GM19239 (cell line): ENCODE data around the gene VAPB.

Experiments used
- DNase-seq: peaks from one replicate; pipeline ENCODE4 v3.0.0; 2011; ENCODE audit warnings: low spot score; ENCODE audit not compliant: insufficient read length
- FAIRE-seq: peaks from 2 replicates; lab custom pipeline; 2011; peaks lifted over from hg19 to GRCh38; lab: Jason Lieb, UNC

The VAPB gene

GRCh38 chr20:58473453-58474425, 84.7 kb downstream of the VAPB start:
- DNase-seq: no peak
- no peak for FAIRE-seq

GRCh38 chr20:58475466-58475865, 86.4 kb downstream of the VAPB start:
- FAIRE-seq (no peak), DNase-seq (no peak)

GRCh38 chr20:58478141-58478805, 89.2 kb downstream of the VAPB start:
- no peak for DNase-seq
- FAIRE-seq: no peak

DNA sequence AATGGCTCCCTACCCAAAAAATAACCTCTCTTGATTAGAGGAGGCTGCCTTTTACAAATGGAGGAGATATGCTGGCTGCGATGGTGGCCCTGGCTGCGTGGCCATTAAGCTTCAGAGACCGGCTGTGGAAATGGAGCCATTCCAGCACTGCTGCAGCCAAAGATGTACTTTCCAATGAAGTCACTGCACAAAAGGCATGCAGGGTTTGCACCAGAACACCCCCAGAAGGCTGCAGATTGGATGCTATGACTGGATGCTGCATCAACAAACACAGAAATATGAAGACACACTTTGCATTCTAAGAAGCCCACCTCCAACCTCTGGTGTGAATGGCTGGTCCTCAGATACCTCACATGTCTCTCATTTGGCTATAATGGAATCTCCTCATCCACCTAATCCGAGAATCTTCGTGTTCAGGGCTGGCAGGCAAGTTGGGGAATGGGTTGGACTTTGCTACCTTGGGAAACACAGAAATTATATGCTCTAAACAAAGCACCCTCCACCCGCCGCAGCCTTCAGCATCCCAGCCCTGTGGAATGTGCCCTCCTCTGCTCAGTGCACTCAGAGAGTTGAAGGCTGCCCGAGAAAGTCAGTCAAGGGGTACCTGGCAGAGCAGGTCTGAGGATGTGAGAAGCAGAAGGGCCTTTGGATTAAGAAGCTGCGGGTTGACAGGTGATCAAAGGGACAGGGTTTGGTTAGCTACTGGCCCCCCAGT, 90.9 kb downstream of the VAPB start:
- no peak for FAIRE-seq
- DNase-seq: no peak

GRCh38 chr20:58480551-58481336, 91.7 kb downstream of the VAPB start:
- FAIRE-seq (no peak), DNase-seq (no peak)

- no peak for FAIRE-seq
- DNase-seq: no peak
Observed at GRCh38 chr20:58481481-58482021, 92.5 kb downstream of the VAPB start.

DNA sequence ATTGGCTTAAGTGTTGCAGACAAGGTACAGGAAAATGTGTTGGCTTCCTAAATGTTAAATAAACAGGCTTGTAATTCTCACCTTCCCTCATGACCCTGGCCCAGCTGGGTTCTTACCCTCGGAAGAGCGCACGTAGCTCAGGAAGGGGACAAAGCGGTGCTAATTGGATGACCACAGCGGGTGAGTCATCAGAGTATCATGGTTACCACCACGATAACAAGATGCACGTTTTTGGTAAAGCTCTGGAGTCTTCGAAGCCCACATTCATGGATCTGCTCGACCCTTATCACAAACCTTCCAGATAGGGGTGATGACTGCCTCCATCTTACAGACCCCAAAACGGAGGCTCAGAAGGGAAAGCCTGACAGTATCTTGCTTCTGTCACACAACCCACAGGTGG, 93.4 kb downstream of the VAPB start:
- FAIRE-seq (no peak), DNase-seq (no peak)

DNA sequence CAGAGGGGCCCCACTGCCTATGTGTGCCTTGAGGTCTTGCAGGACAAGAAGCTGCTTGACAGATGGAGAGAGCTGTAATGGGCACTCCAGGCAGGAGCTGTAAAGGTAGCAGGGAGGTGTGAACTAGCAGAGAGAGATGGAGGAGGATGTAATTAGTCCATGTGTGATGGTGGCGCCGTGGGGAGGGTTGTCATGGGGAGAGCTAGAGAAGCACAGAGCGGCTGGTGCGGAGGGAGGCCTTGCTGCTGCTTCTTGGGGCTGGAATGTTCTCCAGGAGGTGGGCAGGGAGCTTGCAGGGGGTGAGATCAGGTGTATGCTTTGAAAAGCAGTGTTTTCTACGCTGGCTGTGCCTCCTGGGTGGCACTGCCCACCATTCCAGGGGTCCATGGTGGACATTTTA, 94.0 kb downstream of the VAPB start:
- DNase-seq (no peak), FAIRE-seq (no peak)

DNA sequence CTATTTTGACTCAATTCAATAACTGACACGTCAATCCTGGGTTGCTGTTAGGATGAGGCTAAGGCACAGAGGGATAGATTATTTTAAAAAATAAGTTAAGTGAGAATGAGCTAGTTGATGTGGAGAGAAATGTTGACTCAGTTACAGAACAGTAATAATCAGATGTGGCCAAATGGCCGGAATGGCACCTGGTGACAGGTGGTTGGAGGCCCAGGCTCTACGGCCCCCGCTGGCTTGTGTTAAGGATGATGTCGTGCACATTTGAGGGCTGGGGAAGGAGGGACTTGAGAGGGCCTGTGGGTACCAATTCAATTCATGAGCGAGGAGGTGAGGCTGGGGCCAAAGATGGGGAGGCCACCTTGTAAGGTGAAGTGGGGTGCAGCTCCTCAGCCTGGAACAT, 94.4 kb downstream of the VAPB start:
- FAIRE-seq (no peak), DNase-seq (no peak)

DNA sequence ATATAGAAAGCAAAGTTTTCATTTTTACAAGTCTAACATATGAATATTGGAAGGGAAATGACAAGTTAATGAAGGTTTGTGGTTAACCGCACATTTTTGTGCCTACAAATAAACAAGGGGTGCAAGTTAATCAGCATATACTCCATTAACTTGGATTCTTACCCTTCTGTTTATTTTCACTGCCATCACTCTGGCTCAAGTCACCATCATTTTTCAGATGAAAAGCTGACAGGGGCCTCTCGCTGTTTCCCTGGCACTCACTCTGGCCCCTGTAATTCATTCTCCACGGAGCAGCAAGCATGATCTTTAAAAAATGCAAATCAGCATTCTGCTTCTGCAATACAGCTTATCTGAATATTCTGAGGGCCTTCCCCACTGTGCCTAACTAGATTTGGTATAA, 96.4 kb downstream of the VAPB start:
- DNase-seq (no peak), FAIRE-seq (no peak)

DNA sequence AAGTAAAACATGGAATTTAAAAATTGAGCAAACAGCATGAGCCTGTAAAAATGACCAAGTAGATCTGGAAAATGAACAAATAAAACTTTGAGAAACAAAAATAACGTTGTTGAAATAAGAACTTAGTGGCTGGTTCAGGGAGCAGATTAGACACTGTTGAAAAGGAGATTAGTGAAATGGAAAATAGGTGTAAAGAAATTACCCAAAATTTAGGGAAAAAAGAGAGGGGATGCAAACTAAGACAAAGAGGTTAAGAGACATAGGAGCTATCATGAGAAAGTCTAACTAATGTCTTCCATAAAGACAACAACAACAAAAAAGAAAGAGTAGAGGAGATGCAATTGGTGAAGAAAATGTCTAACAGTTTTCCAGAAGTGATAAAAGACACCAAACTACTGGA, 97.2 kb downstream of the VAPB start:
- FAIRE-seq: no peak

GRCh38 chr20:58492074-58492718, 103.2 kb downstream of the VAPB start:
- DNase-seq (no peak), FAIRE-seq (no peak)

More for the DNA sequence above, 97.2 kb downstream of the VAPB start:
- DNase-seq: no peak

DNA sequence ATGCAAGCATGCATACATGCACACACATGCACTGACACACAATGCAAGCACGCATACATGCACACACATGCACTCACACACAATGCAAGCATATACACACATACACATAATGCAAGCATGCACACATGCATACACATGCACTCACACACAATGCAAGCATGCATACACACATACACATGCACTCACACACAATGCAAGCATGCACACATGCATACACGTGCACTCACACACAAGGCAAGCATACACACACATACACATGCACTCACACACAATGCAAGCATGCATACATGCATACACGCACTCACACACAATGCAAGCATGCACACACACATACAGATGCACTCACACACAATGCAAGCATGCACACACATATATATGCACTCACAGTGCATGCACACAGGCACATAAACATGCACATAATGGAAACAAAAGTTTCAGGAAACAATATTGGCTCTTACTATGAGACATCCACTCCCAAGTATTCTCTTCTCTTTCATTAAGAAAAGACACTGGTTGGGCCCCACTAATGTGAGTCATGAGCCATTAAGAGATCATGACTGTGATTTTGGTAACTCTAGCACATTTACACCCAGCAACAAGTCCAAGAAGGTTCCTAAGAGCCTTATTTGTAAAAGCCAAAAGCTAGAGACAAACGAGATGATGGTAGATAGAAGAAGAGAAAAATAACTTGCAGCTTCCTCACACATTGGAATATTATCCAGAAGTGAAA, 103.9 kb downstream of the VAPB start:
- no peak for FAIRE-seq
- DNase-seq: no peak

- no peak for FAIRE-seq
Observed at GRCh38 chr20:58494923-58495622, 106.0 kb downstream of the VAPB start.

DNA sequence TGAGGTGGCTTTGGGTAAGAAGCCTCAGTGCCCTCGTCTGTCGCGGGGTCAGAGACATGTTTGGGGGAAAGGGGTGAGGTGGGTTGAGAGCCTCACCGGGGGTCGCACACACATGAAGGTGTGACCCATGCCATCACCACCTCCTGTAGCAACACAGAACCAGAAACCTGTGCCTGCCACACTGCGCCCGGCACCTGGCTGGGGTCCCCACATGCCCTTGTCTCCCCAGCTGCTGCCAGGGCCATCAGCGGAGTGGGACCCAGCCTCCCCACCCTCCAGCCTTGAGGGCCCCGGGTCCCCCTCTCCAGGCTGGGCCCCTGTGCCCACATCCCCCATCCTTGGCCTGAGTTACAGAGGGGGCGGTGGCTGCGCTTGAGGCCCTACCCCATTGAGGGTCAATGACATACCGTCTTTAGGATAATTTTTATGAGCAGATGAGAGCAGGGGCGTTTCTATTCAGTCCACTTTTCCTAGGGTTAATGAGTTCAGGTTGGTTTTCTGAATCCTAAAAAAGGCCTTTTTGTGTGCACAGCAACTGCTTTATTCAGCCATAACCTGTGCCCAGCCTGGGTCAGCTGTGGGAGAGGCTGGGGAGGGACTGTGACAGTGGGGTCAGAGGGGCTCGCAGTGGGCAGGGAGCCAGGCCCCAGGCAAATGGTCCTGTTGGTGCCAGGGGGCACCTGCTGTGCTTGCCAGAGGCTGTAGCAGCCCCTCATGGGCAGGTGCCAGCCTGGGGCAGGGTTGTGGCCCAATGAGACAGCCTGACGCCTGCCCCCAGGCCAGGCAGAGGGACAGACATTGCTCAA, 106.8 kb downstream of the VAPB start:
- DNase-seq (no peak), FAIRE-seq (no peak)

More at GRCh38 chr20:58494923-58495622, 106.0 kb downstream of the VAPB start:
- DNase-seq: no peak

- FAIRE-seq (no peak), DNase-seq (no peak)
Observed at GRCh38 chr20:58496429-58496769, 107.4 kb downstream of the VAPB start.

GRCh38 chr20:58497076-58497641, 108.1 kb downstream of the VAPB start:
- FAIRE-seq: no peak

More at GRCh38 chr20:58497076-58497641, 108.1 kb downstream of the VAPB start:
- no peak for DNase-seq
